Adrenal gland (tissue), 5 donors: ENCODE measurements around the gene OSCP1.

Experiments
- POLR2A ChIP-seq, 2 donors: fragments of 450-650 bp; IDR thresholded peaks; one replicate each; pipeline ENCODE4 v1.6.1; 2017; ENCODE audit warnings: antibody characterized with exemption in 2 of 2, mild to moderate bottlenecking in 2 of 2, moderate library complexity in 1 of 2
- TF ChIP-seq, protein P1 (sequence below), 6 experiments: fragments of 450-650 bp in 4 of 6; fragments of 200-600 bp in 2 of 6; sonication (generic) in 1 of 6; IDR thresholded peaks; 1 replicate in 5 of 6; 2 replicates in 1 of 6; pipeline versions ENCODE4 v1.5.1 to v1.8.0; 2016 to 2021; ENCODE audit warnings: antibody characterized with exemption in 6 of 6, mild to moderate bottlenecking in 2 of 6, moderate library complexity in 1 of 6
- donor health status: DM: no; HTN: no; CAD: no.

DNA sequence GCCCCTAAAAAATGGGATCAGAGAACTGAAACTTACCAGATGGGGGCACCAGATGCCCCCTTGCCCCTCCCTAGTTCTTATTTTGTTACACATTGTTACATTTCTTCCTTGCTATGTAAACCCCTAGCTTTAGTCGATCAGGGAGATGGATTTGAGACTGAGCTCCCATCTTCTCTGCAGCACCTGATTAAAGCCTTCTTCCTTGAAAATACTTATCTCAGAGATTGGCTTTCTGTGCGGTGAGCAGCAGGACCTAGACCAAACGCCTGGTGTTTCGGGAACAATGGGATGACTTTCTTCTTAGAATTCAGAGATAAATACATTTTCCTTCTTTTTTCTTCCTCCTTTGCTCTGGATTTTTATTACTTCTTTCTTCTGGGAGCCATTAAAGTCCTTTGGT, 35.9 kb downstream of the OSCP1 start:
- TF ChIP-seq, protein P1, sequence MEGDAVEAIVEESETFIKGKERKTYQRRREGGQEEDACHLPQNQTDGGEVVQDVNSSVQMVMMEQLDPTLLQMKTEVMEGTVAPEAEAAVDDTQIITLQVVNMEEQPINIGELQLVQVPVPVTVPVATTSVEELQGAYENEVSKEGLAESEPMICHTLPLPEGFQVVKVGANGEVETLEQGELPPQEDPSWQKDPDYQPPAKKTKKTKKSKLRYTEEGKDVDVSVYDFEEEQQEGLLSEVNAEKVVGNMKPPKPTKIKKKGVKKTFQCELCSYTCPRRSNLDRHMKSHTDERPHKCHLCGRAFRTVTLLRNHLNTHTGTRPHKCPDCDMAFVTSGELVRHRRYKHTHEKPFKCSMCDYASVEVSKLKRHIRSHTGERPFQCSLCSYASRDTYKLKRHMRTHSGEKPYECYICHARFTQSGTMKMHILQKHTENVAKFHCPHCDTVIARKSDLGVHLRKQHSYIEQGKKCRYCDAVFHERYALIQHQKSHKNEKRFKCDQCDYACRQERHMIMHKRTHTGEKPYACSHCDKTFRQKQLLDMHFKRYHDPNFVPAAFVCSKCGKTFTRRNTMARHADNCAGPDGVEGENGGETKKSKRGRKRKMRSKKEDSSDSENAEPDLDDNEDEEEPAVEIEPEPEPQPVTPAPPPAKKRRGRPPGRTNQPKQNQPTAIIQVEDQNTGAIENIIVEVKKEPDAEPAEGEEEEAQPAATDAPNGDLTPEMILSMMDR (IDR thresholded peaks at IDR 0.05) = no peak
- no peak for TF ChIP-seq POLR2A (IDR thresholded peaks at IDR 0.05)
